Measurements from ENCODE around the gene GPR15. TPM values are rescaled to one million over a fixed set of nuclear protein-coding genes. Genes with fewer than 3 reads are reported as not detected.

Gene GPR15
- total RNA-seq, 1 experiment from 2014 or later, result not detected

GRCh38 chr3:98577178-98577895 is 45.6 kb downstream of the GPR15 start:
- no peak overlapping the region for H4K91ac ChIP-seq (ENCODE audit: insufficient read length, low read depth, low read length)
- H3K79me2 ChIP-seq (ENCODE audit: insufficient read depth, low read length), result no peaks in the 10 kb centered on the region
- Mint-ChIP-seq H3K36me3 (ENCODE audit: insufficient read depth in 1 of 3, low read depth in 3 of 3) (peaks cover 9 to 42% (median 32%) of the 10 kb centered on the region in 3 experiments; a peak in 5 of 7 replicates), H3K4me3 (no peak overlapping the region), H3K4me1 (peaks cover 6% of the 10 kb centered on the region in 2 experiments), H3K27me3 (ENCODE audit: low read depth) (no peaks in the 10 kb centered on the region), H3K27ac (peak overlapping the region in 2 of 3 experiments; percentile 4 to 31; a peak in 2 of 7 replicates), H3K9me3 (no peaks in the 10 kb centered on the region)
- no peak overlapping the region for H3T11ph ChIP-seq (ENCODE audit: low read length)
- no peak overlapping the region for H2BK5ac ChIP-seq (ENCODE audit: insufficient read length, low read length)
- H3K56ac ChIP-seq (ENCODE audit: insufficient read length, low read depth, low read length), result no peak overlapping the region
- H2BK120ac ChIP-seq (ENCODE audit: low read depth, low read length, poor library complexity, severe bottlenecking), result no peak overlapping the region
- H3K27ac ChIP-seq (ENCODE audit: insufficient read length, low read depth, low read length), result no peak overlapping the region
- no peak overlapping the region for H2BK20ac ChIP-seq (ENCODE audit: low read depth, low read length, poor library complexity, severe bottlenecking)
- H4K8ac ChIP-seq (replicated peaks; ENCODE audit: insufficient read length, low read depth, low read length), result no peak overlapping the region
- no peak overlapping the region for H2AK5ac ChIP-seq (ENCODE audit: insufficient read length, low read length)
- no peak overlapping the region for H3K23ac ChIP-seq (ENCODE audit: insufficient read length, low read depth, low read length)
- no peak for TF ChIP-seq CTCF (conservative IDR thresholded peaks at IDR 0.05)
- WGBS (ENCODE audit: extremely low coverage, insufficient read length, low lambda C conversion rate), result no CpG with 5 or more reads among the region's 4 CpGs
- no peak overlapping the region for H3K4me2 ChIP-seq (ENCODE audit: insufficient read depth, insufficient read length, low read length)
- H2AFZ ChIP-seq (ENCODE audit: low read length), result no peak overlapping the region
- H3K9ac ChIP-seq (ENCODE audit: extremely low read depth, insufficient read length, low read length), result no peak overlapping the region
- no peaks in the 10 kb centered on the region for H3K23me2 ChIP-seq (ENCODE audit: insufficient read length, low read depth, low read length, poor library complexity, severe bottlenecking)
- H2BK12ac ChIP-seq (ENCODE audit: insufficient read length, low read depth, low read length), result no peak overlapping the region
- no peaks in the 10 kb centered on the region; the same call in 1 of the 2 replicates for H3K4me1 ChIP-seq (ENCODE audit: insufficient read depth, low read length)
- H3K14ac ChIP-seq (ENCODE audit: insufficient read depth, low read length), result no peak overlapping the region
- no peak overlapping the region for H2BK15ac ChIP-seq (ENCODE audit: low read depth, low read length)
- no peaks in the 10 kb centered on the region for H3K9me3 ChIP-seq (ENCODE audit: control insufficient read depth, low read depth, low read length)
- no peak overlapping the region for H3K18ac ChIP-seq (ENCODE audit: insufficient read length, low read depth, low read length)
- no peaks in the 10 kb centered on the region for H3K79me1 ChIP-seq (ENCODE audit: insufficient read depth, low read depth, low read length, poor library complexity, severe bottlenecking)
- H4K20me1 ChIP-seq (ENCODE audit: control insufficient read depth, insufficient read depth, insufficient read length), result no peaks in the 10 kb centered on the region
- no peak overlapping the region for H4K5ac ChIP-seq (ENCODE audit: insufficient read length, low read depth, low read length)
- H3K27me3 ChIP-seq (ENCODE audit: insufficient read depth, low read length), result no peaks in the 10 kb centered on the region
- no peak overlapping the region for H3K4ac ChIP-seq (ENCODE audit: low read depth, low read length)
- no peak for DNase-seq
